Endodermal cell (in vitro differentiated cells): Measurements from ENCODE around the gene STBD1. TPM values are rescaled to one million over a fixed set of nuclear protein-coding genes. Genes with fewer than 3 reads are reported as not detected.

Source experiments
- DNase-seq: peaks from one replicate; pipeline ENCODE4 v3.0.0-alpha.2; 2017
- H3K27ac ChIP-seq: 2 replicates; pipeline ENCODE4 v1.5.1; 2013; ENCODE audit warnings: mild to moderate bottlenecking, low read depth, low read length, moderate library complexity
- H3K27me3 ChIP-seq: 2 replicates; pipeline ENCODE4 v1.6.1; 2013; ENCODE audit warnings: mild to moderate bottlenecking, low read length, moderate library complexity; ENCODE audit not compliant: insufficient read depth, control insufficient read depth, poor library complexity, severe bottlenecking
- H3K36me3 ChIP-seq: 2 replicates; pipeline ENCODE4 v1.7.0; 2013; ENCODE audit warnings: mild to moderate bottlenecking, low read length, moderate library complexity; ENCODE audit not compliant: control insufficient read depth, insufficient read depth
- H3K4me1 ChIP-seq: one replicate; pipeline ENCODE4 v1.7.0; 2013; ENCODE audit warnings: low read length; ENCODE audit not compliant: control insufficient read depth, insufficient read depth
- H3K4me3 ChIP-seq: 2 replicates; pipeline ENCODE4 v1.5.1; 2013; ENCODE audit warnings: mild to moderate bottlenecking, low read length, moderate library complexity
- H3K9ac ChIP-seq: 2 replicates; pipeline ENCODE4 v1.6.1; 2013; ENCODE audit warnings: mild to moderate bottlenecking, low read length, moderate library complexity; ENCODE audit not compliant: poor library complexity, severe bottlenecking; ENCODE audit errors: extremely low read depth
- H3K9me3 ChIP-seq: 2 replicates; pipeline ENCODE4 v1.6.1; 2013; ENCODE audit warnings: mild to moderate bottlenecking, low read length, moderate library complexity; ENCODE audit not compliant: control insufficient read depth
- H3K27ac Mint-ChIP-seq: 2 replicates; pipeline ENCODE4 v1.8.0; 2020; ENCODE audit warnings: mixed read lengths
- H3K27me3 Mint-ChIP-seq: 2 replicates; pipeline ENCODE4 v1.8.0; 2021; ENCODE audit warnings: mild to moderate bottlenecking, mixed read lengths; ENCODE audit not compliant: insufficient read depth
- H3K36me3 Mint-ChIP-seq: 2 replicates; pipeline ENCODE4 v1.8.0; 2020; ENCODE audit warnings: low read depth, mixed read lengths
- H3K4me1 Mint-ChIP-seq: 2 replicates; pipeline ENCODE4 v1.8.0; 2020; ENCODE audit warnings: mixed read lengths
- H3K4me3 Mint-ChIP-seq: 2 replicates; pipeline ENCODE4 v1.8.0; 2020; ENCODE audit warnings: mild to moderate bottlenecking, moderate library complexity, mixed read lengths
- H3K9me3 Mint-ChIP-seq: 2 replicates; pipeline ENCODE4 v1.8.0; 2020; ENCODE audit warnings: mild to moderate bottlenecking, mixed read lengths
- WGBS, 2 experiments: methylation state at CpG; one replicate each; pipeline versions ENCODE4 v1.1.5 to v1.1.7; 2013; ENCODE audit warnings: missing lambda C conversion rate in 2 of 2, mixed read lengths in 1 of 2; ENCODE audit not compliant: insufficient coverage in 1 of 2, insufficient read length in 1 of 2; 5-methylcytosine and 5-hydroxymethylcytosine counted together
- total RNA-seq, 2 donors: library from RNA; stranded (reverse); fragmentation: NEBNext Ultra II Directional in 1 of 2; extraction: Animal tissue kit (Norgen Biotek cat#: 25700) in 1 of 2; gene quantifications; 2 replicates in 1 of 2; 3 replicates in 1 of 2; pipeline ENCODE4 v1.2.1, GENCODE V29; 2021
- TF ChIP-seq, protein P1 (sequence below): fragments of 200-600 bp; sonication (generic); conservative IDR thresholded peaks from 2 replicates; pipeline ENCODE4 v1.5.0; 2021; ENCODE audit warnings: antibody characterized with exemption, mild to moderate bottlenecking

Gene STBD1
- total RNA-seq, 2 donors from 2014 or later: 0.31 to 1.3 TPM

DNA sequence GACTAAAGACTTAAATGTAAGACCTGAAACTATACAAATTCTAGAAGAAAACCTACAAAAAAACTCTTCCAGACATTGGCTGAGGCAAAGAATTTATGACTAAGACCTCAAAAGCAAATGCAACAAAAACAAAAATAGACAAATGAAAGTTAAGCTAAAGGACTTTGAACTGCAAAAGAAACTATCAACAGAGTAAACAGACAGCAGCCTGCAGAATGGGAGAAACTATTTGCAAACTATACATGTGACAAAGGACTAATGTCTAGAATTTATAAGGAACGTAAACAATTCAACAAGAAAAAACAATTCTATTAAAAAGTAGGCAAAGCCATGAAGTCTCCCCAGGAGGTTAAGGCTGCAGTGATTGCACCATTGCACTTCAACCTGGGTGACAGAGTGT lies 46.0 kb upstream of the STBD1 start:
- no peaks in the 10 kb centered on the region for H3K9me3 ChIP-seq
- TF ChIP-seq, protein P1, sequence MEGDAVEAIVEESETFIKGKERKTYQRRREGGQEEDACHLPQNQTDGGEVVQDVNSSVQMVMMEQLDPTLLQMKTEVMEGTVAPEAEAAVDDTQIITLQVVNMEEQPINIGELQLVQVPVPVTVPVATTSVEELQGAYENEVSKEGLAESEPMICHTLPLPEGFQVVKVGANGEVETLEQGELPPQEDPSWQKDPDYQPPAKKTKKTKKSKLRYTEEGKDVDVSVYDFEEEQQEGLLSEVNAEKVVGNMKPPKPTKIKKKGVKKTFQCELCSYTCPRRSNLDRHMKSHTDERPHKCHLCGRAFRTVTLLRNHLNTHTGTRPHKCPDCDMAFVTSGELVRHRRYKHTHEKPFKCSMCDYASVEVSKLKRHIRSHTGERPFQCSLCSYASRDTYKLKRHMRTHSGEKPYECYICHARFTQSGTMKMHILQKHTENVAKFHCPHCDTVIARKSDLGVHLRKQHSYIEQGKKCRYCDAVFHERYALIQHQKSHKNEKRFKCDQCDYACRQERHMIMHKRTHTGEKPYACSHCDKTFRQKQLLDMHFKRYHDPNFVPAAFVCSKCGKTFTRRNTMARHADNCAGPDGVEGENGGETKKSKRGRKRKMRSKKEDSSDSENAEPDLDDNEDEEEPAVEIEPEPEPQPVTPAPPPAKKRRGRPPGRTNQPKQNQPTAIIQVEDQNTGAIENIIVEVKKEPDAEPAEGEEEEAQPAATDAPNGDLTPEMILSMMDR: no peak
- DNase-seq: no peak
- H3K4me3 ChIP-seq: no peak overlapping the region
- H3K27ac ChIP-seq: no peak overlapping the region
- H3K4me1 Mint-ChIP-seq: peaks cover 1% of the 10 kb centered on the region
- H3K4me1 ChIP-seq: no peaks in the 10 kb centered on the region
- H3K9me3 Mint-ChIP-seq: no peaks in the 10 kb centered on the region
- peaks cover 1% of the 10 kb centered on the region for H3K27me3 Mint-ChIP-seq
- H3K36me3 Mint-ChIP-seq: no peaks in the 10 kb centered on the region
- H3K27ac Mint-ChIP-seq: no peak overlapping the region
- no peak overlapping the region for H3K9ac ChIP-seq
- no peaks in the 10 kb centered on the region for H3K36me3 ChIP-seq
- no peaks in the 10 kb centered on the region for H3K27me3 ChIP-seq
- H3K4me3 Mint-ChIP-seq: no peak overlapping the region
- WGBS, 2 experiments: 82% methylated on average over 1 of the region's 1 CpG; no CpG with 5 or more reads in 1 of the 2 experiments

DNA sequence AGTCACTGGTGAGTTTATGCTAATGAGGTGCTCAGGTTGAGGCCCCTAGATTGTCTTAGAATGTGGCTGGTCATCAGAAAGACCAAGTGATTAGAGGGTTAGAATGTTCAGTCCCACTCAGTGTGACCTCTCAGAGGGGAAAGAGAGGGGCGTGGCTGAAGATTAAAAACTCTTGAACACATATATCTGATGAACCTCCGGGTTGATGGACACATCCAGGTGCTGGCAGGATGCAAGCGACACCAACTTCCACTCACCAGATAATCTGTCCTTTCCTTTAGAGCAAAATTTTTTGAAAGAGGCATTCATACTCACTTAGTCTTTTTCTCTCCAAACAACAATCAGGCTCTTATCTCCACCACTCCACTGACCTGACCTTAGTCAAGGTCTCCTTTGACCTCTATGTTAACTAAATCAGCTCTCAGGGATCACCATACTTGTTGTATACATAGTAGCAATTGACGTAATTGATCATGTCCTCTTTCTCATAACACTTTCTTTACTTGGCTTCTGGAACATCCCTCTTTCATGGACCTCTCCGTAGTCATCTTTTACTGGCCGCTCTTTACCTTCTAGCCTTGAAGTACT lies 40.8 kb upstream of the STBD1 start:
- Histone ChIP-seq H3K9ac (no peak overlapping the region), H3K36me3 (no peaks in the 10 kb centered on the region), H3K27ac (no peak overlapping the region), H3K9me3 (no peaks in the 10 kb centered on the region), H3K4me1 (no peaks in the 10 kb centered on the region), H3K27me3 (no peaks in the 10 kb centered on the region), H3K4me3 (no peak overlapping the region)
- TF ChIP-seq, protein P1: no peak
- DNase-seq: no peak
- Mint-ChIP-seq H3K36me3 (no peaks in the 10 kb centered on the region), H3K4me3 (no peak overlapping the region), H3K9me3 (no peaks in the 10 kb centered on the region), H3K27ac (no peak overlapping the region), H3K4me1 (no peaks in the 10 kb centered on the region), H3K27me3 (peaks cover 1% of the 10 kb centered on the region)
- WGBS, 2 experiments: 89 to 95% methylated on average over 5 to 6 of the region's 6 CpGs

DNA sequence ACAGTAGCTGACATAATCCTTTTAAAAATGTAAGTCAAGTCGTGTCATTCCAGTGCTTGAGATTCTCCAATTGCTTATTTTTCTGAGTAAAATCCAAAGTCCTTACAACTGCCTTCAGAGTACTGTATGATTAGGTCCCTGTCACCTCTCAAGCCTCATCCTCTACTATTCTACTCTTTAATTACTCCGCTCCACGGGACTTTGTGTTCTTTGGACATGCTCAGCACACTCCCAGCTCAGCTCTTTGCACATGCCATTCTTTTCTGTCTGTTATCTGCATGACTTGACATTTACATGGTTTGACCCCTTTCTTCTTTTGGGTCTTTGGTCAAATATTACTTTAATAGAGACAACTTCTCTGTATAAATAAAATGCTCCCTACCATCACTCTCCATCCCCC lies 39.9 kb upstream of the STBD1 start:
- H3K9me3 ChIP-seq: no peaks in the 10 kb centered on the region
- H3K4me1 ChIP-seq: no peaks in the 10 kb centered on the region
- no peak overlapping the region for H3K9ac ChIP-seq
- Mint-ChIP-seq H3K4me3 (no peak overlapping the region), H3K4me1 (no peaks in the 10 kb centered on the region), H3K27ac (no peak overlapping the region), H3K27me3 (peaks cover 1% of the 10 kb centered on the region), H3K9me3 (no peaks in the 10 kb centered on the region), H3K36me3 (no peaks in the 10 kb centered on the region)
- TF ChIP-seq, protein P1: no peak
- no peak overlapping the region for H3K4me3 ChIP-seq
- DNase-seq: no peak
- WGBS, 2 experiments: 89 to 91% methylated on average over 3 of the region's 3 CpGs
- no peaks in the 10 kb centered on the region for H3K36me3 ChIP-seq
- H3K27ac ChIP-seq: no peak overlapping the region
- H3K27me3 ChIP-seq: no peaks in the 10 kb centered on the region
